ENCODE data around the gene CFL1. TPM values are rescaled to one million over a fixed set of nuclear protein-coding genes. Genes with fewer than 3 reads are reported as not detected.
A peak's percentile ranks its signal among the peaks of the same experiment; 100 is the strongest.
"Not testable (repeated sequence)": the region's sequence is repeated elsewhere in the genome, so short reads cannot be mapped to it uniquely, and the experiment has no call there.

The CFL1 gene
- total and polyA plus RNA-seq, 8 donors = 389 to 1,430 (median 667) TPM

GRCh38 chr11:65894034-65894591, 36.1 kb upstream of the CFL1 start:
- peak overlapping the region in 3 of 4 donors; percentile 7 to 72 (median 19) for H3K4me3 ChIP-seq
- H3K27me3 ChIP-seq = peaks cover 0 to 3% (median under 1%) of the 10 kb centered on the region in 3 donors
- H3K36me3 ChIP-seq = peaks cover 0 to 7% (median 0%) of the 10 kb centered on the region in 4 donors
- no peak for TF ChIP-seq EP300 (IDR thresholded peaks at IDR 0.05)
- no peak for TF ChIP-seq CTCF (IDR thresholded peaks at IDR 0.05)
- no peak for TF ChIP-seq POLR2A (IDR thresholded peaks at IDR 0.05)
- peak in 1 of 3 donors; percentile 23 for TF ChIP-seq POLR2AphosphoS5 (IDR thresholded peaks at IDR 0.05)
- no peak for DNase-seq
- H3K27ac ChIP-seq = peak overlapping the region; percentile 53 to 98 (median 96)
- 61 to 80% (median 66%) methylated on average over 14 to 16 of the region's 16 CpGs for WGBS, 5 donors
- H3K9me3 ChIP-seq = no peaks in the 10 kb centered on the region
- intact Hi-C loops (cut with DNase I; ENCODE audit: low total_unique reads) = no loop called here
- peaks cover 47 to 73% (median 50%) of the 10 kb centered on the region in 4 donors for H3K4me1 ChIP-seq

GRCh38 chr11:65892661-65893317, 34.8 kb upstream of the CFL1 start:
- intact Hi-C loops (cut with DNase I; ENCODE audit: low total_unique reads) = no loop called here
- WGBS, 5 donors = 67 to 84% (median 76%) methylated on average over 10 of the region's 10 CpGs
- TF ChIP-seq EP300 (IDR thresholded peaks at IDR 0.05) (no peak), CTCF (IDR thresholded peaks at IDR 0.05) (no peak), POLR2AphosphoS5 (IDR thresholded peaks at IDR 0.05) (no peak), POLR2A (IDR thresholded peaks at IDR 0.05) (no peak)
- Histone ChIP-seq H3K9me3 (no peaks in the 10 kb centered on the region), H3K27me3 (no peaks in the 10 kb centered on the region), H3K36me3 (peaks cover 0 to 7% (median 0%) of the 10 kb centered on the region in 4 donors), H3K4me3 (peak overlapping the region in 2 of 4 donors; percentile 57 to 72), H3K4me1 (peaks cover 47 to 71% (median 53%) of the 10 kb centered on the region in 4 donors), H3K27ac (peak overlapping the region in 4 of 5 donors; percentile 94 to 98 (median 96))
- no peak for DNase-seq

GRCh38 chr11:65892137-65892540, 34.2 kb upstream of the CFL1 start:
- Histone ChIP-seq H3K4me3 (peak overlapping the region; percentile 57 to 75 (median 68)), H3K4me1 (peaks cover 53 to 71% (median 60%) of the 10 kb centered on the region in 4 donors), H3K27ac (peak overlapping the region; percentile 94 to 98 (median 96))
- H3K9me3 ChIP-seq; intact Hi-C loops (cut with DNase I; ENCODE audit: low total_unique reads); H3K36me3 ChIP-seq; DNase-seq; H3K27me3 ChIP-seq: not testable (repeated sequence)
- 60 to 78% (median 75%) methylated on average over 5 of the region's 5 CpGs for WGBS, 5 donors

- Histone ChIP-seq H3K27me3 (no peaks in the 10 kb centered on the region), H3K9me3 (no peaks in the 10 kb centered on the region), H3K4me3 (peak overlapping the region; percentile 57 to 75 (median 68)), H3K4me1 (peaks cover 60 to 73% (median 66%) of the 10 kb centered on the region in 4 donors), H3K27ac (peak overlapping the region; percentile 94 to 98 (median 96)), H3K36me3 (peaks cover 0 to 8% (median 5%) of the 10 kb centered on the region in 4 donors)
- WGBS, 5 donors = 8 to 15% (median 13%) methylated on average over 28 to 57 of the region's 57 CpGs
- DNase-seq = peak in 1 of 2 donors; percentile 68
- intact Hi-C loops (cut with DNase I; ENCODE audit: low total_unique reads) = no loop called here
- TF ChIP-seq CTCF (IDR thresholded peaks at IDR 0.05) (no peak), EP300 (IDR thresholded peaks at IDR 0.05) (no peak), POLR2AphosphoS5 (IDR thresholded peaks at IDR 0.05) (peak in 2 of 3 donors; percentile 51 to 58), POLR2A (IDR thresholded peaks at IDR 0.05) (no peak)
These were observed 33.5 kb upstream of the CFL1 start for GRCh38 chr11:65891219-65892136.
